ENCODE data around the gene C5orf63. TPM values are rescaled to one million over a fixed set of nuclear protein-coding genes. Genes with fewer than 3 reads are reported as not detected.

Gene C5orf63
- total RNA-seq, 1 experiment from 2014 or later = 1.2 TPM

- H3K14ac ChIP-seq (ENCODE audit: insufficient read depth, low read length) = no peak overlapping the region
- no peak overlapping the region for H4K8ac ChIP-seq (replicated peaks; ENCODE audit: insufficient read length, low read depth, low read length)
- H3K79me1 ChIP-seq (ENCODE audit: insufficient read depth, low read depth, low read length, poor library complexity, severe bottlenecking) = peaks cover 3% of the 10 kb centered on the region
- H3K18ac ChIP-seq (ENCODE audit: insufficient read length, low read depth, low read length) = no peak overlapping the region
- H4K20me1 ChIP-seq (ENCODE audit: control insufficient read depth, insufficient read depth, insufficient read length) = no peaks in the 10 kb centered on the region
- H3K23ac ChIP-seq (ENCODE audit: insufficient read length, low read depth, low read length) = no peak overlapping the region
- H2BK12ac ChIP-seq (ENCODE audit: insufficient read length, low read depth, low read length) = no peak overlapping the region
- H3K4ac ChIP-seq (ENCODE audit: low read depth, low read length) = no peak overlapping the region
- TF ChIP-seq, protein P1, sequence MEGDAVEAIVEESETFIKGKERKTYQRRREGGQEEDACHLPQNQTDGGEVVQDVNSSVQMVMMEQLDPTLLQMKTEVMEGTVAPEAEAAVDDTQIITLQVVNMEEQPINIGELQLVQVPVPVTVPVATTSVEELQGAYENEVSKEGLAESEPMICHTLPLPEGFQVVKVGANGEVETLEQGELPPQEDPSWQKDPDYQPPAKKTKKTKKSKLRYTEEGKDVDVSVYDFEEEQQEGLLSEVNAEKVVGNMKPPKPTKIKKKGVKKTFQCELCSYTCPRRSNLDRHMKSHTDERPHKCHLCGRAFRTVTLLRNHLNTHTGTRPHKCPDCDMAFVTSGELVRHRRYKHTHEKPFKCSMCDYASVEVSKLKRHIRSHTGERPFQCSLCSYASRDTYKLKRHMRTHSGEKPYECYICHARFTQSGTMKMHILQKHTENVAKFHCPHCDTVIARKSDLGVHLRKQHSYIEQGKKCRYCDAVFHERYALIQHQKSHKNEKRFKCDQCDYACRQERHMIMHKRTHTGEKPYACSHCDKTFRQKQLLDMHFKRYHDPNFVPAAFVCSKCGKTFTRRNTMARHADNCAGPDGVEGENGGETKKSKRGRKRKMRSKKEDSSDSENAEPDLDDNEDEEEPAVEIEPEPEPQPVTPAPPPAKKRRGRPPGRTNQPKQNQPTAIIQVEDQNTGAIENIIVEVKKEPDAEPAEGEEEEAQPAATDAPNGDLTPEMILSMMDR (conservative IDR thresholded peaks at IDR 0.05) = no peak
- H3K23me2 ChIP-seq (ENCODE audit: insufficient read length, low read depth, low read length, poor library complexity, severe bottlenecking) = no peaks in the 10 kb centered on the region
- DNase-seq = no peak
- no peak overlapping the region for H2AK5ac ChIP-seq (ENCODE audit: insufficient read length, low read length)
- no peak overlapping the region for H3K4me2 ChIP-seq (ENCODE audit: insufficient read depth, insufficient read length, low read length)
- Mint-ChIP-seq H3K27ac (peak overlapping the region in 1 of 3 experiments; percentile 43; a peak in 1 of 7 replicates), H3K36me3 (ENCODE audit: insufficient read depth in 1 of 3, low read depth in 3 of 3) (no peaks in the 10 kb centered on the region), H3K27me3 (ENCODE audit: low read depth) (no peaks in the 10 kb centered on the region), H3K4me3 (no peak overlapping the region), H3K9me3 (no peaks in the 10 kb centered on the region), H3K4me1 (peaks cover 4% of the 10 kb centered on the region in 2 experiments; a peak in 3 of 4 replicates)
- H3K4me1 ChIP-seq (ENCODE audit: insufficient read depth, low read length) = no peaks in the 10 kb centered on the region
- H3K9me3 ChIP-seq (ENCODE audit: control insufficient read depth, low read depth, low read length) = no peaks in the 10 kb centered on the region
- H4K5ac ChIP-seq (ENCODE audit: insufficient read length, low read depth, low read length) = no peak overlapping the region
- H2BK5ac ChIP-seq (ENCODE audit: insufficient read length, low read length) = no peak overlapping the region
- no CpG with 5 or more reads among the region's 1 CpG for WGBS (ENCODE audit: extremely low coverage, insufficient read length, low lambda C conversion rate)
- H4K91ac ChIP-seq (ENCODE audit: insufficient read length, low read depth, low read length) = no peak overlapping the region
- no peak overlapping the region for H2AFZ ChIP-seq (ENCODE audit: low read length)
- no peak overlapping the region for H3K27ac ChIP-seq (ENCODE audit: insufficient read length, low read depth, low read length)
- H2BK20ac ChIP-seq (ENCODE audit: low read depth, low read length, poor library complexity, severe bottlenecking) = no peak overlapping the region
- H2BK120ac ChIP-seq (ENCODE audit: low read depth, low read length, poor library complexity, severe bottlenecking) = no peak overlapping the region
- H3K27me3 ChIP-seq (ENCODE audit: insufficient read depth, low read length) = no peaks in the 10 kb centered on the region
- no peaks in the 10 kb centered on the region for H3K79me2 ChIP-seq (ENCODE audit: insufficient read depth, low read length)
- no peak overlapping the region for H3K56ac ChIP-seq (ENCODE audit: insufficient read length, low read depth, low read length)
- H2BK15ac ChIP-seq (ENCODE audit: low read depth, low read length) = no peak overlapping the region
- H3K9ac ChIP-seq (ENCODE audit: extremely low read depth, insufficient read length, low read length) = no peak overlapping the region
- H3T11ph ChIP-seq (ENCODE audit: low read length) = no peak overlapping the region
Measured at GRCh38 chr5:127009784-127010183, 63.5 kb downstream of the C5orf63 start.

Data from H9 (cell line).